HepG2 (cell line): Measurements from ENCODE around the gene CTNNA3. TPM values are rescaled to one million over a fixed set of nuclear protein-coding genes. Genes with fewer than 3 reads are reported as not detected.

Experiments
- FOXC1 ChIP-seq: sonication (generic); formaldehyde crosslinking; IDR thresholded peaks from 2 replicates; pipeline ENCODE4 v1.8.0; 2022; ENCODE audit warnings: mild to moderate bottlenecking, missing genetic modification reagents, borderline replicate concordance
- NR1H2 ChIP-seq: sonication (generic); formaldehyde crosslinking; IDR thresholded peaks from 2 replicates; pipeline ENCODE4 v1.8.1; 2022; ENCODE audit warnings: low read depth, missing genetic modification reagents, borderline replicate concordance
- ZBTB39 ChIP-seq: sonication (generic); formaldehyde crosslinking; IDR thresholded peaks from 2 replicates; pipeline ENCODE4 v1.5.0; 2020; ENCODE audit warnings: missing genetic modification reagents
- ZNF33B ChIP-seq: sonication (generic); formaldehyde crosslinking; IDR thresholded peaks from 2 replicates; pipeline ENCODE4 v1.5.1; 2020; ENCODE audit warnings: mild to moderate bottlenecking, missing genetic modification reagents
- ZNF362 ChIP-seq: sonication (generic); formaldehyde crosslinking; IDR thresholded peaks from 2 replicates; pipeline ENCODE4 v1.4.0; 2020; ENCODE audit warnings: missing genetic modification reagents, mild to moderate bottlenecking, borderline replicate concordance
- ZNF576 ChIP-seq: sonication (generic); formaldehyde crosslinking; IDR thresholded peaks from 2 replicates; pipeline ENCODE4 v1.4.0; 2020; ENCODE audit warnings: mild to moderate bottlenecking, missing genetic modification reagents
- polyA plus RNA-seq, 8 experiments: library from polyadenylated mRNA; depleted of rRNA in 3 of 8; stranded (reverse) in 7 of 8; unstranded in 1 of 8; fragments of >200 nt; fragmentation: Illumina TruSeq in 4 of 8; extraction: Trizol in 4 of 8; gene quantifications; 2 replicates each; pipeline versions ENCODE4 v1.2.1 to v1.2.3, GENCODE V29; 2011 to 2016; ENCODE audit warnings: low read depth in 4 of 8, missing spikeins in 1 of 8, mixed read lengths in 1 of 8; ENCODE audit not compliant: insufficient read depth in 1 of 8
- total RNA-seq, 5 experiments: library from RNA; depleted of rRNA; stranded (reverse); fragments of >200 nt; fragmentation: Illumina TruSeq; extraction: Trizol; gene quantifications; 2 replicates each; pipeline ENCODE4 v1.2.3, GENCODE V29; 2016; ENCODE audit warnings: low read depth in 1 of 5
- TF ChIP-seq, protein P1 (sequence below), 2 experiments: fragments of 450-650 bp in 1 of 2; sonication (generic) in 1 of 2; formaldehyde crosslinking in 1 of 2; IDR thresholded peaks; 2 replicates each; pipeline versions ENCODE4 v1.6.1 to v1.8.0; 2016 to 2022; ENCODE audit warnings: antibody characterized with exemption in 1 of 2, mild to moderate bottlenecking in 1 of 2, missing genetic modification reagents in 1 of 2
- TF ChIP-seq, protein P2 (sequence below): sonication (generic); formaldehyde crosslinking; IDR thresholded peaks from 2 replicates; pipeline ENCODE4 v1.8.0; 2022; ENCODE audit warnings: mild to moderate bottlenecking, missing genetic modification reagents, borderline replicate concordance
- TF ChIP-seq, protein P3 (sequence below): IDR thresholded peaks from 2 replicates; pipeline ENCODE4 v1.6.1; 2016; ENCODE audit warnings: missing biosample characterization, missing genetic modification reagents, low read depth

CTNNA3 gene
- total and polyA plus RNA-seq, 2 of the 13 experiments (the other 11 are each of a cell fraction or from before 2014, with no cell fraction given), result not detected

- TF ChIP-seq, protein P1, sequence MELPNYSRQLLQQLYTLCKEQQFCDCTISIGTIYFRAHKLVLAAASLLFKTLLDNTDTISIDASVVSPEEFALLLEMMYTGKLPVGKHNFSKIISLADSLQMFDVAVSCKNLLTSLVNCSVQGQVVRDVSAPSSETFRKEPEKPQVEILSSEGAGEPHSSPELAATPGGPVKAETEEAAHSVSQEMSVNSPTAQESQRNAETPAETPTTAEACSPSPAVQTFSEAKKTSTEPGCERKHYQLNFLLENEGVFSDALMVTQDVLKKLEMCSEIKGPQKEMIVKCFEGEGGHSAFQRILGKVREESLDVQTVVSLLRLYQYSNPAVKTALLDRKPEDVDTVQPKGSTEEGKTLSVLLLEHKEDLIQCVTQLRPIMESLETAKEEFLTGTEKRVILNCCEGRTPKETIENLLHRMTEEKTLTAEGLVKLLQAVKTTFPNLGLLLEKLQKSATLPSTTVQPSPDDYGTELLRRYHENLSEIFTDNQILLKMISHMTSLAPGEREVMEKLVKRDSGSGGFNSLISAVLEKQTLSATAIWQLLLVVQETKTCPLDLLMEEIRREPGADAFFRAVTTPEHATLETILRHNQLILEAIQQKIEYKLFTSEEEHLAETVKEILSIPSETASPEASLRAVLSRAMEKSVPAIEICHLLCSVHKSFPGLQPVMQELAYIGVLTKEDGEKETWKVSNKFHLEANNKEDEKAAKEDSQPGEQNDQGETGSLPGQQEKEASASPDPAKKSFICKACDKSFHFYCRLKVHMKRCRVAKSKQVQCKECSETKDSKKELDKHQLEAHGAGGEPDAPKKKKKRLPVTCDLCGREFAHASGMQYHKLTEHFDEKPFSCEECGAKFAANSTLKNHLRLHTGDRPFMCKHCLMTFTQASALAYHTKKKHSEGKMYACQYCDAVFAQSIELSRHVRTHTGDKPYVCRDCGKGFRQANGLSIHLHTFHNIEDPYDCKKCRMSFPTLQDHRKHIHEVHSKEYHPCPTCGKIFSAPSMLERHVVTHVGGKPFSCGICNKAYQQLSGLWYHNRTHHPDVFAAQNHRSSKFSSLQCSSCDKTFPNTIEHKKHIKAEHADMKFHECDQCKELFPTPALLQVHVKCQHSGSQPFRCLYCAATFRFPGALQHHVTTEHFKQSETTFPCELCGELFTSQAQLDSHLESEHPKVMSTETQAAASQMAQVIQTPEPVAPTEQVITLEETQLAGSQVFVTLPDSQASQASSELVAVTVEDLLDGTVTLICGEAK (IDR thresholded peaks at IDR 0.05), result no peak
- TF ChIP-seq, protein P1 (CRISPR knock-in tag; IDR thresholded peaks at IDR 0.05), result no peak
- TF ChIP-seq FOXC1 (CRISPR knock-in tag), result no peak
- no peak for TF ChIP-seq ZNF576 (CRISPR knock-in tag)
- no peak for TF ChIP-seq ZNF33B
- no peak for TF ChIP-seq NR1H2 (CRISPR knock-in tag)
- TF ChIP-seq, protein P2, sequence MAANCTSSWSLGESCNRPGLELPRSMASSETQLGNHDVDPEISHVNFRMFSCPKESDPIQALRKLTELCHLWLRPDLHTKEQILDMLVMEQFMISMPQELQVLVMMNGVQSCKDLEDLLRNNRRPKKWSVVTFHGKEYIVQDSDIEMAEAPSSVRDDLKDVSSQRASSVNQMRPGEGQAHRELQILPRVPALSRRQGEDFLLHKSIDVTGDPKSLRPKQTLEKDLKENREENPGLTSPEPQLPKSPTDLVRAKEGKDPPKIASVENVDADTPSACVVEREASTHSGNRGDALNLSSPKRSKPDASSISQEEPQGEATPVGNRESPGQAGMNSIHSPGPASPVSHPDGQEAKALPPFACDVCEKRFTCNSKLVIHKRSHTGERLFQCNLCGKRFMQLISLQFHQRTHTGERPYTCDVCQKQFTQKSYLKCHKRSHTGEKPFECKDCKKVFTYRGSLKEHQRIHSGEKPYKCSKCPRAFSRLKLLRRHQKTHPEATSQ (CRISPR knock-in tag), result no peak
- TF ChIP-seq, protein P3, sequence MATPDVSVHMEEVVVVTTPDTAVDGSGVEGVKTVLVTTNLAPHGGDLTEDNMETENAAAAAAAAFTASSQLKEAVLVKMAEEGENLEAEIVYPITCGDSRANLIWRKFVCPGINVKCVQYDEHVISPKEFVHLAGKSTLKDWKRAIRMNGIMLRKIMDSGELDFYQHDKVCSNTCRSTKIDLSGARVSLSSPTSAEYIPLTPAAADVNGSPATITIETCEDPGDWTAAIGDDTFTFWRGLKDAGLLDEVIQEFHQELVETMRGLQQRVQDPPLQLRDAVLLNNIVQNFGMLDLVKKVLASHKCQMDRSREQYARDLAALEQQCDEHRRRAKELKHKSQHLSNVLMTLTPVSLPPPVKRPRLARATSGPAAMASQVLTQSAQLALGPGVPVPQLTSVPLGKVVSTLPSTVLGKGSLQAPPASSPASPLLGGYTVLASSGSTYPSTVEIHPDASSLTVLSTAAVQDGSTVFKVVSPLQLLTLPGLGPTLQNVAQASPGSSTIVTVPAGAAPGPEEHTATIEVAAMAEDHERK (CRISPR knock-in tag), result no peak
- TF ChIP-seq ZNF362 (CRISPR knock-in tag), result no peak
- no peak for TF ChIP-seq ZBTB39 (CRISPR knock-in tag)
These were observed 1654.2 kb downstream of the CTNNA3 start (continued) for GRCh38 chr10:66041771-66042170.
